ENCODE measurements around the gene MAPKAPK3. TPM values are rescaled to one million over a fixed set of nuclear protein-coding genes. Genes with fewer than 3 reads are reported as not detected.

The MAPKAPK3 gene
- total RNA-seq, result 10 to 100 TPM; 35.1 to 66.6 (median 53.0) TPM
- total RNA-seq (2013), result 48.1 TPM
- total RNA-seq, result 25.9 to 253 (median 60.6) reads per million in 29 experiments

DNA sequence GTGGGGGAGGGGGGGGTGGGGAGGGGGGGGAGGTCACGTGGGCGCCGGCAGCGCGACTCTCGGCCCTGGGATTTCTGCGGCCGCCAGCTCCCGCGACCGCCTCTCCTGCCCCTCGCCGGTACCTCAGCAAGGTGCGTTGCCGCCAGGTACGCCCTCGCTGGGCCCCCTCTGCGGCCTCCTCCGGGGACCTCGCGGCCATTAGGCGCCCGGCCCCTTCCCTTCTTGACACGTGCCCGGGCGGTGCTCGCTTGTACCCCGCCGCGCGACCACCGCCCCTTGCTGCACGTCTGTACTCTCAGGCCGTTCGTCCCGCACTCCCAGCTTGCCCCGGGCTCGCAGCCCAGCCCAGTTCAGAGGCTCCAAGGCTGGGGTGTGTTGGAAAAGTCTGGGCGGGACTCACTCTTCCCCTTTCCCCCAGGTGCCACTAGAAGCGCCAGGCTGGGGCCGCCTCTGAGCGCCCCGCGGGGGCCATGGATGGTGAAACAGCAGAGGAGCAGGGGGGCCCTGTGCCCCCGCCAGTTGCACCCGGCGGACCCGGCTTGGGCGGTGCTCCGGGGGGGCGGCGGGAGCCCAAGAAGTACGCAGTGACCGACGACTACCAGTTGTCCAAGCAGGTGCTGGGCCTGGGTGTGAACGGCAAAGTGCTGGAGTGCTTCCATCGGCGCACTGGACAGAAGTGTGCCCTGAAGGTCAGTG, at the start of gene MAPKAPK3:
TSS of gene MAPKAPK3 (plus strand) at position 56 of the 696 bp plus-strand sequence. CDS start at position 471, 415 bp downstream.
- Mint-ChIP-seq H3K27ac (peak within 1 kb of the TSS; percentile 96 to 98), H3K4me1 (peaks cover 66 to 81% (median 74%) of the 10 kb centered on the region in 3 donors), H3K4me3 (peak within 1 kb of the TSS; percentile 78 to 99 (median 96)), H3K9me3 (no peaks in the 10 kb centered on the region), H3K36me3 (peaks cover 8% of the 10 kb centered on the region), H3K27me3 (no peaks in the 10 kb centered on the region)
- ChIA-PET CTCF (interaction anchor here (1.1 to 7.0 kb wide), 10 partner anchors 16 to 768 kb away, joined by 5 to 139 read pairs (median 8); partner anchors contain the start of genes C3orf18 (in 1 of the 2), HEMK1 (in 1 of the 2) and MANF (in 1 of the 2)), POLR2A (interaction anchor here in 1 of 2 donors (0.5 kb wide), 1 partner anchor 782 kb away, joined by 3 read pairs; no protein-coding TSS in a partner anchor)
- under 1% methylated on average over 49 of the region's 58 CpGs for WGBS (ENCODE audit: insufficient coverage)
- Histone ChIP-seq H3K4me1 (ENCODE audit: control insufficient read depth in 1 of 2, extremely low read depth in 1 of 2, insufficient read depth in 2 of 2, low read length in 2 of 2) (peaks cover 45 to 91% of the 10 kb centered on the region in 2 experiments), H3K27ac (ENCODE audit: low read length) (peak within 1 kb of the TSS; percentile 72), H3K27me3 (replicated peaks in 1 of 2; ENCODE audit: control insufficient read depth in 2 of 2, extremely low read depth in 1 of 2, insufficient read depth in 2 of 2, low read length in 1 of 2) (no peaks in the 10 kb centered on the region), H3K4me3 (ENCODE audit: control insufficient read depth in 1 of 2, extremely low read depth in 1 of 2, low read length in 1 of 2) (peak within 1 kb of the TSS; percentile 88 to 93), H3K36me3 (ENCODE audit: control insufficient read depth in 2 of 2, extremely low read depth in 1 of 2, insufficient read depth in 1 of 2, low read length in 1 of 2) (peaks cover 3 to 9% of the 10 kb centered on the region in 2 donors), H3K9me3 (no peaks in the 10 kb centered on the region)
- DNase-seq (peak in 10 of 35 experiments; percentile 25 to 55 (median 39)), ATAC-seq (replicated peaks in 1 of 4) (peak; percentile 7 to 13 (median 10))

DNA sequence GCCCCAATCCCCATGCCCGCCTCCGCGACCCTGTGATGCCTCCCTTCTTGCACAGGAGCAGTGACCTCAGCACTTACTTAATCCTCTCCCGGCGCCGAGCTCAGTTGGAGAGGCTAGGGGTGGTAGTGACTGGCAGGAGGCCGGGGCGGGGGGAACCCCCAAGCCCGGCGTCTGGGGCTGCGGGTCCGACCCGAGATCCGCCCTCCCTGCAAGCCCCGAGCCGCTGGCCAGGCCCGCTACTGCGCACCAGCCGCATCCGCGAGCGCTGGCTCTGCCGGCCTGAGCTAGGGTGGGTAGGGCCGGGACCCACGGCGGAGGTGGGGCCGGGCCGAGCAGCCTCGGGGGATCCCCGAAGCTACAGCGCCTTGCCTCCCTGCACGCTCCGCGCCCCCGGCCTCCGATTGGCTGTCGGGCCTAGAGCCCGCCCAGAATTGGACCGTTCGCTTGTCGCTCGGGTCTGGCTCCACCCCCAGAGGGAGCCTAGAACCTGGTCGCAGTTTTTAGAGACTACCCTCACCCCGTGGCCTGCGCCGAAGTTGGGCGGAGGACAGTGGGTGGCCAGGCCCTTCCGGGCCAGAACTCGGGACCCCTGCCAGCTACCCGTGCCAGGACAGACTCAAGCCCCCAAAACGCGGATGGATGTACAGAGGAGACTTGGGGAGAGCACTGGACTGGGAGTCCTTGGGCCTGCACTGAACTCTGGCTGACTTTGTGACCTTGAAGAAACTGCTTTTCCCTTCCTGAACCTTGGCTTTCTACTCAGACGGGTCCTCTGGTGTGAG, 49.4 kb upstream of the MAPKAPK3 start, which contains the start of gene C3orf18:
TSS of gene C3orf18 (minus strand) at position 362 of the 782 bp plus-strand sequence. CDS start 2,048 bp downstream, outside the sequence.
- no peaks in the 10 kb centered on the region for H3K36me3 Mint-ChIP-seq
- no peaks in the 10 kb centered on the region for H3K9me3 ChIP-seq
- H3K27me3 ChIP-seq (replicated peaks in 1 of 2; ENCODE audit: control insufficient read depth in 2 of 2, extremely low read depth in 1 of 2, insufficient read depth in 2 of 2, low read length in 1 of 2), result no peaks in the 10 kb centered on the region
- no peaks in the 10 kb centered on the region for H3K27me3 Mint-ChIP-seq
- peak within 1 kb of the TSS; percentile 90 to 95 for H3K4me3 ChIP-seq (ENCODE audit: control insufficient read depth in 1 of 2, extremely low read depth in 1 of 2, low read length in 1 of 2)
- no peaks in the 10 kb centered on the region for H3K9me3 Mint-ChIP-seq
- H3K4me1 Mint-ChIP-seq, result peaks cover 46 to 60% (median 54%) of the 10 kb centered on the region in 3 donors
- ChIA-PET CTCF (interaction anchor here (0.6 to 6.3 kb wide), 11 partner anchors 21 to 1089 kb away, joined by 3 to 96 read pairs (median 5); partner anchors contain the start of genes CISH (in 2 of the 2) and MAPKAPK3 (in 1 of the 2)), POLR2A (interaction anchor here (0.5 to 0.8 kb wide), 6 partner anchors 22 to 744 kb away, joined by 3 to 6 read pairs (median 4); partner anchors contain the start of gene CISH (in 1 of the 2))
- H3K27ac ChIP-seq (ENCODE audit: low read length), result peak within 1 kb of the TSS; percentile 88
- peaks cover 19 to 58% of the 10 kb centered on the region in 2 experiments for H3K4me1 ChIP-seq (ENCODE audit: control insufficient read depth in 1 of 2, extremely low read depth in 1 of 2, insufficient read depth in 2 of 2, low read length in 2 of 2)
- peaks cover 0 to 7% of the 10 kb centered on the region in 2 donors for H3K36me3 ChIP-seq (ENCODE audit: control insufficient read depth in 2 of 2, extremely low read depth in 1 of 2, insufficient read depth in 1 of 2, low read length in 1 of 2)
- peak; percentile 88 to 97 (median 93) for DNase-seq
- H3K27ac Mint-ChIP-seq, result peak within 1 kb of the TSS; percentile 97 to 98
- peak within 1 kb of the TSS; percentile 84 to 93 (median 90) for H3K4me3 Mint-ChIP-seq
- 1% methylated on average over 46 of the region's 53 CpGs for WGBS (ENCODE audit: insufficient coverage)
- peak; percentile 78 to 80 (median 79) for ATAC-seq (replicated peaks in 1 of 4)

DNA sequence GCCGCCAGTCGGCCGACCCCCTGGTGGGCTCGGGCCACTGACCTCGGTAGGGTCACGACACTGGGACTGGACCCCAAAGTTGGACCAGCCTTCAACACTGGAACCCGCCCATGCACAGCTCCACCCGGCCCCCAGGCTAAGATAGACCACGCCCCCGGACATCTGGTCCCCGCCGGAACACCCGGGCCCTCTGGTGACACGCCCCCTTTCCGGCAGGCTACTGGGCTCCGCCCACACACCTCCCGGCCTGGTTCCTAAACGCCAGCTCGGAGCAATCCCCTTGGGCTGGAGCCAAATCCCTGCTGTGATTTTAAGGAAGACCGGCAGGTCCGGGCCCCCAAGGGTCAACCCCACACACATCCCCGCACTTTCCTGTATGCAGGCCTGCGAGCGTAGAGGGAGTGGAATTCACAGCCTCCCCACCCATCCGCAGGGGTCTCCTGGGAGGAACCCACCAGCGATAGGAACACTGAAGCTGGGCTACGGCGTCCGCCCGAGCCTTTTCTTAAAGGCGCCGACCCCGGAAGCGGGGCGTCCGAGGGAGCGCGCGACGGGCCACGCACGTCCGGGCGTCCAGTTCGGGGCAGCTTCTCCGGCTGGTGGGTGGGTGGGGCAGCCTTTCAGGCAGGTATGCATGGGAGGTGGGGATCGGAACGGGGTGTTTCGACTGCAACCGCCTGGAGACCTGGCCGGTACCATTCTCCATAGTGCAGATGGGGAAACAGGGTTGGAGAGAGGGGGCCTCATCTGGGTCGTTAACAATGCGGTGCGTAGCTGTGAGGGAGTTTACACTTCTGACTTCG, 47.8 kb upstream of the MAPKAPK3 start, which contains the start of gene HEMK1:
TSS of gene HEMK1 (plus strand) at position 576 of the 803 bp plus-strand sequence. CDS start 1,583 bp downstream, outside the sequence.
- Histone ChIP-seq H3K4me1 (ENCODE audit: control insufficient read depth in 1 of 2, extremely low read depth in 1 of 2, insufficient read depth in 2 of 2, low read length in 2 of 2) (peaks cover 34 to 74% of the 10 kb centered on the region in 2 experiments), H3K4me3 (ENCODE audit: control insufficient read depth in 1 of 2, extremely low read depth in 1 of 2, low read length in 1 of 2) (peak within 1 kb of the TSS; percentile 90 to 95), H3K9me3 (no peaks in the 10 kb centered on the region), H3K36me3 (ENCODE audit: control insufficient read depth in 2 of 2, extremely low read depth in 1 of 2, insufficient read depth in 1 of 2, low read length in 1 of 2) (peaks cover 0 to 7% of the 10 kb centered on the region in 2 donors), H3K27me3 (replicated peaks in 1 of 2; ENCODE audit: control insufficient read depth in 2 of 2, extremely low read depth in 1 of 2, insufficient read depth in 2 of 2, low read length in 1 of 2) (no peaks in the 10 kb centered on the region), H3K27ac (ENCODE audit: low read length) (peak within 1 kb of the TSS; percentile 88)
- Mint-ChIP-seq H3K27ac (peak within 1 kb of the TSS; percentile 97 to 98), H3K36me3 (no peaks in the 10 kb centered on the region), H3K9me3 (no peaks in the 10 kb centered on the region), H3K27me3 (no peaks in the 10 kb centered on the region), H3K4me1 (peaks cover 62 to 76% (median 69%) of the 10 kb centered on the region in 3 donors), H3K4me3 (peak within 1 kb of the TSS; percentile 84 to 93 (median 90))
- peak; percentile 74 to 94 (median 86) for DNase-seq
- POLR2A ChIA-PET, result interaction anchor here in 1 of 2 donors (0.6 to 0.9 kb wide), 2 partner anchors 42 to 96 kb away, joined by 3 read pairs; no protein-coding TSS in a partner anchor
- ATAC-seq (replicated peaks in 1 of 4), result peak; percentile 58 to 69 (median 64)
- WGBS (ENCODE audit: insufficient coverage), result under 1% methylated on average over 53 of the region's 55 CpGs
- CTCF ChIA-PET, result interaction anchor here (0.5 to 6.3 kb wide), 8 partner anchors 20 to 954 kb away, joined by 3 to 139 read pairs (median 6); partner anchors contain the start of genes CISH (in 2 of the 2) and MAPKAPK3 (in 1 of the 2)

DNA sequence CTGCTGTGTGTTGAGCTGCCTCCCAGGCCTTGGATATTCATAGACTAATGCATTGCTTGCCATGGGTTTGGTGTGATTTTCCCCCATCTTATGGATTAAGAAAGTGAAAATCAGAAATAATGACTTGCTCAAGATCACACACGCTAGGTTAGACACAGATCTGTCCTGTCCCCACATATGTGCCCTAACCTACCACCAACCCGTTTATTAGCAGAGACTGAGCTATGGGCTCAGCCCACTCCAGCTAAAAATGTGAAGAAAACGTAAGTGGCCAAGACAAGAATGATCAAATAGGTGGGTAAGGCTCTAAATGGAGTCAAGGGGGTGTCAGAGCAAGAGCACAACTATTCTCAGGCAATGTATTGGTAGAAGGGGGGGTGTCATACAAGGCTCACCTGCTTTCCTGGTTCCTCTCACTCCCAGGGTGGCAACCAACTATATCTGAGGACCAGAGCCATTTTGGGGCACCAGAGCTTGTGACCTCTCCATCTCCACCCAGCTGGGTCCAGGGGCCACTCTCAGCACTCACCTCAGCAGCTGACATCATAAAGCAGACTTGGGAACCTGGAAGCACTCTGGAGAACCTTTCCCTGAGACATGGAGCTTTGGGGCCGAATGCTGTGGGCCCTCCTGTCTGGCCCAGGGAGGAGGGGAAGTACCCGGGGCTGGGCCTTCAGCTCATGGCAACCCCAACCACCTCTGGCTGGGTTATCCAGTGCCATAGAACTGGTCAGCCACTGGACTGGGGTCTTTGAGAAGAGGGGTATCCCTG, 46.3 kb upstream of the MAPKAPK3 start:
- ATAC-seq (replicated peaks in 1 of 4) (no peak), DNase-seq (no peak)
- Histone ChIP-seq H3K4me1 (ENCODE audit: control insufficient read depth in 1 of 2, extremely low read depth in 1 of 2, insufficient read depth in 2 of 2, low read length in 2 of 2) (peaks cover 42 to 89% of the 10 kb centered on the region in 2 experiments), H3K36me3 (ENCODE audit: control insufficient read depth in 2 of 2, extremely low read depth in 1 of 2, insufficient read depth in 1 of 2, low read length in 1 of 2) (peaks cover 0 to 7% of the 10 kb centered on the region in 2 donors), H3K27me3 (replicated peaks in 1 of 2; ENCODE audit: control insufficient read depth in 2 of 2, extremely low read depth in 1 of 2, insufficient read depth in 2 of 2, low read length in 1 of 2) (no peaks in the 10 kb centered on the region), H3K27ac (ENCODE audit: low read length) (peak overlapping the region; percentile 88), H3K9me3 (no peaks in the 10 kb centered on the region), H3K4me3 (ENCODE audit: control insufficient read depth in 1 of 2, extremely low read depth in 1 of 2, low read length in 1 of 2) (no peak overlapping the region)
- Mint-ChIP-seq H3K9me3 (no peaks in the 10 kb centered on the region), H3K4me3 (peak overlapping the region; percentile 84 to 93 (median 90)), H3K36me3 (no peaks in the 10 kb centered on the region), H3K4me1 (peaks cover 76 to 85% (median 78%) of the 10 kb centered on the region in 3 donors), H3K27me3 (no peaks in the 10 kb centered on the region), H3K27ac (peak overlapping the region; percentile 95 to 98)
- CTCF ChIA-PET, result interaction anchor here (0.5 to 6.3 kb wide), 11 partner anchors 16 to 1666 kb away, joined by 3 to 139 read pairs (median 6); partner anchors contain the start of genes CISH (in 2 of the 2) and MAPKAPK3 (in 1 of the 2)
- WGBS (ENCODE audit: insufficient coverage), result 100% methylated on average over 1 of the region's 5 CpGs
- POLR2A ChIA-PET, result interaction anchor here in 1 of 2 donors (1.2 kb wide), 1 partner anchor 41 kb away, joined by 3 read pairs; the partner anchor contains the start of gene CISH

DNA sequence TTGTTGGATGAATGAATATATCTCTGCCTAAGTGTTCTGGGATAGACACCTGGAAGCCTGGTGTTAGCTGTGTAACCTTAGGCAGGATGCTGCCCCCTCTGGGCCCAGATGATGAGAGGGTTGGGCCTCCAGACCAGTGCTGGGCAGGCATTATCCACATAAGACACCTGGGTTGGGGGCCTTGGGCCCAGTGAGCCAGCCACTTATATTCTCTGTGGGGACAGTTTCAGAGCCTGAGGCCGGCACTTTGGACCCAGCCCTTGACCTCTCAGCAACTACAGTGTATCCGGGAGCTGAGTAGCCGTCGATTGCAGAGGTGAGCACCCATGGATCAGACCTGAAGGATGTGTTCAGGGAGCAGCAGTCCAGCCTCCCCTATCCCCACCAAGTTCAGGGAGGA, 45.5 kb upstream of the MAPKAPK3 start:
- Mint-ChIP-seq H3K4me1 (peaks cover 77 to 86% (median 81%) of the 10 kb centered on the region in 3 donors), H3K4me3 (peak overlapping the region in 2 of 3 donors; percentile 17 to 84), H3K27me3 (no peaks in the 10 kb centered on the region), H3K36me3 (no peaks in the 10 kb centered on the region), H3K27ac (peak overlapping the region; percentile 95 to 98), H3K9me3 (no peaks in the 10 kb centered on the region)
- Histone ChIP-seq H3K9me3 (no peaks in the 10 kb centered on the region), H3K36me3 (ENCODE audit: control insufficient read depth in 2 of 2, extremely low read depth in 1 of 2, insufficient read depth in 1 of 2, low read length in 1 of 2) (peaks cover 2 to 7% of the 10 kb centered on the region in 2 donors), H3K4me3 (ENCODE audit: control insufficient read depth in 1 of 2, extremely low read depth in 1 of 2, low read length in 1 of 2) (no peak overlapping the region), H3K27me3 (replicated peaks in 1 of 2; ENCODE audit: control insufficient read depth in 2 of 2, extremely low read depth in 1 of 2, insufficient read depth in 2 of 2, low read length in 1 of 2) (no peaks in the 10 kb centered on the region), H3K4me1 (ENCODE audit: control insufficient read depth in 1 of 2, extremely low read depth in 1 of 2, insufficient read depth in 2 of 2, low read length in 2 of 2) (peaks cover 42 to 93% of the 10 kb centered on the region in 2 experiments), H3K27ac (ENCODE audit: low read length) (no peak overlapping the region)
- DNase-seq (no peak), ATAC-seq (replicated peaks in 1 of 4) (no peak)
- no CpG with 5 or more reads among the region's 4 CpGs for WGBS (ENCODE audit: insufficient coverage)
- ChIA-PET CTCF (interaction anchor here (0.5 to 6.3 kb wide), 8 partner anchors 16 to 1667 kb away, joined by 3 to 139 read pairs (median 14); partner anchors contain the start of genes CISH (in 2 of the 2) and MAPKAPK3 (in 1 of the 2)), POLR2A (no interaction called here)
